ENCODE measurements around the gene UBE2R2.

DNA sequence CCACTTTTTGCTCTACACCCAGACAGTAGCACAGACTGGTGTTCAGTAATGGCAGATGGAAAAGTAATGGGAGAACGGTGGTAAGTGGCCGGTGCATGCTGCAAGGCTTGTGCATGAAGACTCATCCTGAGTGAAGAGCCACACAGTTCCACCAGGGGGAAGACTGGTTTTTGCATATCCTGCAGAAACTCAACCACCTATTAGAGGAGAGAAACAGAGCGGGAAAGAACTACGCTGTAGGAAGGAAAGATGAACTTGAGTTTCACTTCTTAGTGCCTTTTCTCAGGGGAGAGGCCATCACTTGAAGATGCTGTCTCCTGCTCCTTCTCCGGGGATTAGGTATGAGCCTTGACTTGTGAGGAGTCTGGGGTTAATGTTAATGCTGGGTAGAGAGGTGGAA lies 31.0 kb upstream of the UBE2R2 start:
- TF ChIP-seq, protein P1, sequence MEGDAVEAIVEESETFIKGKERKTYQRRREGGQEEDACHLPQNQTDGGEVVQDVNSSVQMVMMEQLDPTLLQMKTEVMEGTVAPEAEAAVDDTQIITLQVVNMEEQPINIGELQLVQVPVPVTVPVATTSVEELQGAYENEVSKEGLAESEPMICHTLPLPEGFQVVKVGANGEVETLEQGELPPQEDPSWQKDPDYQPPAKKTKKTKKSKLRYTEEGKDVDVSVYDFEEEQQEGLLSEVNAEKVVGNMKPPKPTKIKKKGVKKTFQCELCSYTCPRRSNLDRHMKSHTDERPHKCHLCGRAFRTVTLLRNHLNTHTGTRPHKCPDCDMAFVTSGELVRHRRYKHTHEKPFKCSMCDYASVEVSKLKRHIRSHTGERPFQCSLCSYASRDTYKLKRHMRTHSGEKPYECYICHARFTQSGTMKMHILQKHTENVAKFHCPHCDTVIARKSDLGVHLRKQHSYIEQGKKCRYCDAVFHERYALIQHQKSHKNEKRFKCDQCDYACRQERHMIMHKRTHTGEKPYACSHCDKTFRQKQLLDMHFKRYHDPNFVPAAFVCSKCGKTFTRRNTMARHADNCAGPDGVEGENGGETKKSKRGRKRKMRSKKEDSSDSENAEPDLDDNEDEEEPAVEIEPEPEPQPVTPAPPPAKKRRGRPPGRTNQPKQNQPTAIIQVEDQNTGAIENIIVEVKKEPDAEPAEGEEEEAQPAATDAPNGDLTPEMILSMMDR (IDR thresholded peaks at IDR 0.05; ENCODE audit: borderline replicate concordance, extremely low read depth, low read length, poor library complexity, severe bottlenecking) = peak; percentile 29
- TF ChIP-seq EZH2 (IDR thresholded peaks at IDR 0.05; ENCODE audit: borderline replicate concordance, low read depth, low read length, severe bottlenecking) = no peak
